H9 (cell line): ENCODE data around the gene ARHGEF10L. TPM values are rescaled to one million over a fixed set of nuclear protein-coding genes. Genes with fewer than 3 reads are reported as not detected.

Source experiments
- DNase-seq: peaks from one replicate; pipeline ENCODE4 v3.0.0-alpha.2; 2017
- H2AFZ ChIP-seq: one replicate; pipeline ENCODE4 v1.6.1; 2013; ENCODE audit warnings: mild to moderate bottlenecking, low read length, control low read depth, moderate library complexity
- H2AK5ac ChIP-seq: 2 replicates; pipeline ENCODE4 v1.6.1; 2013; ENCODE audit warnings: low read length, control low read depth, mixed read lengths; ENCODE audit not compliant: insufficient read length
- H2BK120ac ChIP-seq: one replicate; pipeline ENCODE4 v1.6.1; 2013; ENCODE audit warnings: low read depth, mild to moderate bottlenecking, low read length, control low read depth, inconsistent platforms; ENCODE audit not compliant: poor library complexity, severe bottlenecking
- H2BK12ac ChIP-seq: 2 replicates; pipeline ENCODE4 v1.6.1; 2013; ENCODE audit warnings: low read length, control low read depth, mixed read lengths, low read depth; ENCODE audit not compliant: insufficient read length
- H2BK15ac ChIP-seq: 2 replicates; pipeline ENCODE4 v1.6.1; 2013; ENCODE audit warnings: low read depth, low read length, control low read depth
- H2BK20ac ChIP-seq: one replicate; pipeline ENCODE4 v1.6.1; 2013; ENCODE audit warnings: low read depth, mild to moderate bottlenecking, low read length, control low read depth, inconsistent platforms; ENCODE audit not compliant: poor library complexity, severe bottlenecking
- H2BK5ac ChIP-seq: 2 replicates; pipeline ENCODE4 v1.6.1; 2013; ENCODE audit warnings: low read length, control low read depth, mixed read lengths; ENCODE audit not compliant: insufficient read length
- H3K14ac ChIP-seq: 2 replicates; pipeline ENCODE4 v1.6.1; 2013; ENCODE audit warnings: low read length, control low read depth; ENCODE audit not compliant: insufficient read depth
- H3K18ac ChIP-seq: 2 replicates; pipeline ENCODE4 v1.6.1; 2013; ENCODE audit warnings: low read depth, mild to moderate bottlenecking, mixed read lengths, low read length, control low read depth; ENCODE audit not compliant: insufficient read length
- H3K23ac ChIP-seq: 2 replicates; pipeline ENCODE4 v1.6.1; 2013; ENCODE audit warnings: low read length, control low read depth, mixed read lengths, low read depth; ENCODE audit not compliant: insufficient read length
- H3K23me2 ChIP-seq: 2 replicates; pipeline ENCODE4 v1.6.1; 2013; ENCODE audit warnings: low read depth, mild to moderate bottlenecking, mixed read lengths, low read length, control low read depth; ENCODE audit not compliant: insufficient read length, poor library complexity, severe bottlenecking
- H3K27ac ChIP-seq: 2 replicates; pipeline ENCODE4 v1.5.1; 2013; ENCODE audit warnings: low read length, control low read depth, mixed read lengths, low read depth; ENCODE audit not compliant: insufficient read length
- H3K27me3 ChIP-seq: 2 replicates; pipeline ENCODE4 v1.6.1; 2013; ENCODE audit warnings: low read length, control low read depth, inconsistent platforms; ENCODE audit not compliant: insufficient read depth
- H3K4ac ChIP-seq: 2 replicates; pipeline ENCODE4 v1.6.1; 2013; ENCODE audit warnings: low read depth, mild to moderate bottlenecking, control low read depth, inconsistent platforms, low read length, moderate library complexity
- H3K4me1 ChIP-seq: 2 replicates; pipeline ENCODE4 v1.6.1; 2013; ENCODE audit warnings: low read length, control low read depth, inconsistent platforms; ENCODE audit not compliant: insufficient read depth
- H3K4me2 ChIP-seq: 2 replicates; pipeline ENCODE4 v1.6.1; 2013; ENCODE audit warnings: low read length, control low read depth, mixed read lengths; ENCODE audit not compliant: insufficient read length, insufficient read depth
- H3K56ac ChIP-seq: 2 replicates; pipeline ENCODE4 v1.6.1; 2013; ENCODE audit warnings: low read depth, mild to moderate bottlenecking, mixed read lengths, low read length, control low read depth; ENCODE audit not compliant: insufficient read length
- H3K79me1 ChIP-seq: 2 replicates; pipeline ENCODE4 v1.6.1; 2013; ENCODE audit warnings: low read depth, mild to moderate bottlenecking, moderate library complexity, low read length, control low read depth, inconsistent platforms; ENCODE audit not compliant: insufficient read depth, poor library complexity, severe bottlenecking
- H3K79me2 ChIP-seq: 2 replicates; pipeline ENCODE4 v1.6.1; 2013; ENCODE audit warnings: low read length, control low read depth, inconsistent platforms; ENCODE audit not compliant: insufficient read depth
- H3K9ac ChIP-seq: 2 replicates; pipeline ENCODE4 v1.6.1; 2013; ENCODE audit warnings: low read length, control low read depth, mixed read lengths; ENCODE audit not compliant: insufficient read length; ENCODE audit errors: extremely low read depth
- H3K9me3 ChIP-seq: one replicate; pipeline ENCODE4 v1.6.1; 2013; ENCODE audit warnings: low read depth, low read length, inconsistent platforms; ENCODE audit not compliant: control insufficient read depth
- H3T11ph ChIP-seq: one replicate; pipeline ENCODE4 v1.6.1; 2013; ENCODE audit warnings: mild to moderate bottlenecking, low read length, control low read depth, inconsistent platforms
- H4K20me1 ChIP-seq: one replicate; pipeline ENCODE4 v1.6.1; 2013; ENCODE audit not compliant: control insufficient read depth, insufficient read length, insufficient read depth
- H4K5ac ChIP-seq: 2 replicates; pipeline ENCODE4 v1.6.1; 2013; ENCODE audit warnings: low read depth, mild to moderate bottlenecking, mixed read lengths, low read length, control low read depth; ENCODE audit not compliant: insufficient read length
- H4K8ac ChIP-seq: replicated peaks from 2 replicates; pipeline ENCODE4 v1.6.1; 2013; ENCODE audit warnings: low read length, control low read depth, mixed read lengths, low read depth; ENCODE audit not compliant: insufficient read length
- H4K91ac ChIP-seq: 2 replicates; pipeline ENCODE4 v1.6.1; 2013; ENCODE audit warnings: low read depth, mild to moderate bottlenecking, moderate library complexity, mixed read lengths, low read length, control low read depth; ENCODE audit not compliant: insufficient read length
- H3K27ac Mint-ChIP-seq, 3 experiments: 2 replicates in 2 of 3; 3 replicates in 1 of 3; pipeline ENCODE4 v1.8.0; 2020 to 2021; ENCODE audit warnings: mixed read lengths in 3 of 3, mild to moderate bottlenecking in 1 of 3, moderate library complexity in 1 of 3
- H3K27me3 Mint-ChIP-seq: 2 replicates; pipeline ENCODE4 v1.8.0; 2021; ENCODE audit warnings: low read depth, mild to moderate bottlenecking, moderate library complexity, mixed read lengths
- H3K36me3 Mint-ChIP-seq, 3 experiments: 2 replicates in 2 of 3; 3 replicates in 1 of 3; pipeline ENCODE4 v1.8.0; 2020 to 2021; ENCODE audit warnings: low read depth in 3 of 3, mixed read lengths in 3 of 3; ENCODE audit not compliant: insufficient read depth in 1 of 3
- H3K4me1 Mint-ChIP-seq, 2 experiments: 2 replicates each; pipeline ENCODE4 v1.8.0; 2020; ENCODE audit warnings: mixed read lengths in 2 of 2
- H3K4me3 Mint-ChIP-seq, 2 experiments: 2 replicates in 1 of 2; 3 replicates in 1 of 2; pipeline ENCODE4 v1.8.0; 2020 to 2021; ENCODE audit warnings: mild to moderate bottlenecking in 2 of 2, mixed read lengths in 2 of 2, moderate library complexity in 1 of 2
- H3K9me3 Mint-ChIP-seq, 2 experiments: 2 replicates in 1 of 2; 3 replicates in 1 of 2; pipeline ENCODE4 v1.8.0; 2020; ENCODE audit warnings: mild to moderate bottlenecking in 2 of 2, mixed read lengths in 2 of 2, moderate library complexity in 1 of 2
- WGBS: extraction: QIAGEN DNeasy Blood & Tissue Kit; methylation state at CpG from one replicate; pipeline ENCODE4 v1.1.7; 2013; ENCODE audit warnings: missing lambda C conversion rate, low lambda C conversion rate, mixed read lengths; ENCODE audit not compliant: insufficient read length; ENCODE audit errors: extremely low coverage; 5-methylcytosine and 5-hydroxymethylcytosine counted together
- total RNA-seq: library from RNA; stranded (reverse); gene quantifications from 2 replicates; pipeline ENCODE4 v1.2.1, GENCODE V29; 2021
- TF ChIP-seq, protein P1 (sequence below): fragments of 200-600 bp; sonication (generic); conservative IDR thresholded peaks from 3 replicates; pipeline ENCODE4 v1.8.0; 2021; ENCODE audit warnings: antibody characterized with exemption, mild to moderate bottlenecking

The ARHGEF10L gene
- total RNA-seq, 1 experiment from 2014 or later: 20.2 TPM

DNA sequence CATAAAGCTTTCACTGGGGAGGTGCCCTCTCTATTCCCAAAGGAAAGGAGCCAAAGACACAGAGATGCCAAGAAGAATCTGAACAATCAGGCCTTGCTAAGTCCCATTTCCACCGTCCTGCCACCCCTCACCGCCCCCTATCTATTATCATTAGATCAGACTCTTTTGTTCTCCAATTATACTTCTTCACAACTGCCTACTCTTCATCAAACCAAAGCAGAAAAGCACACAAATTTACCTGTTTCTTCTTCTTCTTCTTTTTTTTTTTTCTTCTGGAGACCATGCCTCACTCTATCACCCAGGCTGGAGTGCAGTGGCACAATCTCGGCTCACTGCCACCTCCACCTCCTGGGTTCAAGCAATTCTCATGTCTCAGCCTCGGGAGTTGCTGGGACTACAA is 43.1 kb upstream of the ARHGEF10L start:
- Mint-ChIP-seq H3K36me3 (peaks cover 2 to 5% (median 5%) of the 10 kb centered on the region in 3 experiments; a peak in 3 of 7 replicates), H3K27me3 (no peaks in the 10 kb centered on the region; the same call in 1 of the 2 replicates), H3K9me3 (peaks cover 15 to 17% of the 10 kb centered on the region in 2 experiments; a peak in 4 of 5 replicates), H3K4me1 (peaks cover 11 to 13% of the 10 kb centered on the region in 2 experiments), H3K27ac (no peak overlapping the region), H3K4me3 (no peak overlapping the region)
- Histone ChIP-seq H3K79me2 (no peaks in the 10 kb centered on the region), H3K9me3 (no peaks in the 10 kb centered on the region), H2BK15ac (no peak overlapping the region), H3K18ac (no peak overlapping the region), H3T11ph (no peak overlapping the region), H4K8ac (no peak overlapping the region), H3K79me1 (no peaks in the 10 kb centered on the region), H3K56ac (no peak overlapping the region), H3K9ac (no peak overlapping the region), H2BK12ac (no peak overlapping the region), H4K20me1 (no peaks in the 10 kb centered on the region), H3K4me2 (no peak overlapping the region), H4K91ac (no peak overlapping the region), H2BK120ac (no peak overlapping the region), H2AFZ (no peak overlapping the region), H3K27ac (no peak overlapping the region), H3K23ac (no peak overlapping the region), H3K4ac (no peak overlapping the region), H3K23me2 (no peaks in the 10 kb centered on the region), H3K14ac (no peak overlapping the region), H2BK5ac (no peak overlapping the region), H3K4me1 (no peaks in the 10 kb centered on the region), H2AK5ac (no peak overlapping the region), H4K5ac (no peak overlapping the region), H2BK20ac (no peak overlapping the region), H3K27me3 (no peaks in the 10 kb centered on the region)
- WGBS: no CpG with 5 or more reads among the region's 4 CpGs
- TF ChIP-seq, protein P1, sequence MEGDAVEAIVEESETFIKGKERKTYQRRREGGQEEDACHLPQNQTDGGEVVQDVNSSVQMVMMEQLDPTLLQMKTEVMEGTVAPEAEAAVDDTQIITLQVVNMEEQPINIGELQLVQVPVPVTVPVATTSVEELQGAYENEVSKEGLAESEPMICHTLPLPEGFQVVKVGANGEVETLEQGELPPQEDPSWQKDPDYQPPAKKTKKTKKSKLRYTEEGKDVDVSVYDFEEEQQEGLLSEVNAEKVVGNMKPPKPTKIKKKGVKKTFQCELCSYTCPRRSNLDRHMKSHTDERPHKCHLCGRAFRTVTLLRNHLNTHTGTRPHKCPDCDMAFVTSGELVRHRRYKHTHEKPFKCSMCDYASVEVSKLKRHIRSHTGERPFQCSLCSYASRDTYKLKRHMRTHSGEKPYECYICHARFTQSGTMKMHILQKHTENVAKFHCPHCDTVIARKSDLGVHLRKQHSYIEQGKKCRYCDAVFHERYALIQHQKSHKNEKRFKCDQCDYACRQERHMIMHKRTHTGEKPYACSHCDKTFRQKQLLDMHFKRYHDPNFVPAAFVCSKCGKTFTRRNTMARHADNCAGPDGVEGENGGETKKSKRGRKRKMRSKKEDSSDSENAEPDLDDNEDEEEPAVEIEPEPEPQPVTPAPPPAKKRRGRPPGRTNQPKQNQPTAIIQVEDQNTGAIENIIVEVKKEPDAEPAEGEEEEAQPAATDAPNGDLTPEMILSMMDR: no peak
- no peak for DNase-seq
